Heart left ventricle (tissue), 13 donors: Measurements from ENCODE around the gene C2orf74.
"Not testable (repeated sequence)": the region's sequence is repeated elsewhere in the genome, so short reads cannot be mapped to it uniquely, and the experiment has no call there.

Experiments used
- POLR2A ChIP-seq, 2 donors: fragments of 450-650 bp; IDR thresholded peaks; one replicate each; pipeline ENCODE4 v1.6.1; 2017; ENCODE audit warnings: antibody characterized with exemption in 2 of 2, mild to moderate bottlenecking in 2 of 2, moderate library complexity in 2 of 2
- TF ChIP-seq, protein P1 (sequence below), 12 donors: fragments of 200-600 bp; sonication (generic) in 4 of 12; IDR thresholded peaks; one replicate each; pipeline versions ENCODE4 v1.5.0 to v1.8.0; 2018 to 2022; ENCODE audit warnings: antibody characterized with exemption in 12 of 12, mild to moderate bottlenecking in 5 of 12
- donor health status: ischemic (EF 13 %, LVEDD 7.1; RV severe dilation, severe dysfunction).
- donor health status: DM: no; HTN: yes; CAD: no.
- donor health status: DM: no; HTN: no; CAD: no.
- donor health status: ischemic (EF 25% LVEDD 6.9; RV normal size, moderate dysfunction).
- donor health status: ischemic (EF 25% LVEDD 5.7; RV mildly dilated, moderate dysfunction).
- donor health status: ischemic (EF 35%, LVEDD 5.7; RV mildly dilated, moderate dysfunction).
- donor health status: nonischemic (EF 11% LVEDD 7.7; RV severe dilation, severe dysfunction).
- donor health status: DM: yes; HTN: yes; CAD: no.
- donor health status: PGD.
- donor health status: ischemic (EF 29% LVEDD 5.4; RV normal size, mild dysfunction).
- donor health status: nonischemic (EF 23%, LVEDD 6.1; RV moderate dilation, normal function).

DNA sequence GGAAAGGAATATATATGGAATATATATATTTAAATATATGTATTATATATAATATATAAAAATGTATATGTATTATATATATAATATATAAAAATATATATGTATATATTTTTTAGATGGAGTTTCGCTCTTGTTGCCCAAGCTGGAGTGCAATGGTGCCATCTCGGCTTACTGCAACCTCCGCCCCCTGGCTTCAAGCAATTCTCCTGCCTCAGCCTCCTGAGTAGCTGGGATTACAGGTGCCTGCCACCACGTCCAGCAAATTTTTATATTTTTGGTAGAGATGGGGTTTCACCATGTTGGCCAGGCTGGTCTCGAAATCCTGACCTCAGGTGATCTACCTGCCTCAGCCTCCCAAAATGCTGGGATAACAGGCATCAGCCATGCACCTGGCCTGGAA, 13.9 kb upstream of the C2orf74 start:
- TF ChIP-seq, protein P1, sequence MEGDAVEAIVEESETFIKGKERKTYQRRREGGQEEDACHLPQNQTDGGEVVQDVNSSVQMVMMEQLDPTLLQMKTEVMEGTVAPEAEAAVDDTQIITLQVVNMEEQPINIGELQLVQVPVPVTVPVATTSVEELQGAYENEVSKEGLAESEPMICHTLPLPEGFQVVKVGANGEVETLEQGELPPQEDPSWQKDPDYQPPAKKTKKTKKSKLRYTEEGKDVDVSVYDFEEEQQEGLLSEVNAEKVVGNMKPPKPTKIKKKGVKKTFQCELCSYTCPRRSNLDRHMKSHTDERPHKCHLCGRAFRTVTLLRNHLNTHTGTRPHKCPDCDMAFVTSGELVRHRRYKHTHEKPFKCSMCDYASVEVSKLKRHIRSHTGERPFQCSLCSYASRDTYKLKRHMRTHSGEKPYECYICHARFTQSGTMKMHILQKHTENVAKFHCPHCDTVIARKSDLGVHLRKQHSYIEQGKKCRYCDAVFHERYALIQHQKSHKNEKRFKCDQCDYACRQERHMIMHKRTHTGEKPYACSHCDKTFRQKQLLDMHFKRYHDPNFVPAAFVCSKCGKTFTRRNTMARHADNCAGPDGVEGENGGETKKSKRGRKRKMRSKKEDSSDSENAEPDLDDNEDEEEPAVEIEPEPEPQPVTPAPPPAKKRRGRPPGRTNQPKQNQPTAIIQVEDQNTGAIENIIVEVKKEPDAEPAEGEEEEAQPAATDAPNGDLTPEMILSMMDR (IDR thresholded peaks at IDR 0.05), result not testable (repeated sequence)
- TF ChIP-seq POLR2A (IDR thresholded peaks at IDR 0.05), result not testable (repeated sequence)
